ENCODE measurements around the gene MAMDC2.

GRCh38 chr9:70259512-70259802, 215.8 kb downstream of the MAMDC2 start:
- TF ChIP-seq CTCF (IDR thresholded peaks at IDR 0.05) = no peak
- no peak for TF ChIP-seq POLR2A (IDR thresholded peaks at IDR 0.05)
